Activated T-cell treated with anti-CD3 and anti-CD28 coated beads, Interleukin-2, amount 50 U/mL, for 4 hours (primary cell): Measurements from ENCODE around the gene RPS6KA1. TPM values are rescaled to one million over a fixed set of nuclear protein-coding genes. Genes with fewer than 3 reads are reported as not detected.

Source experiments
- ATAC-seq, 2 donors: fragments of 200-7000 bp; cut with Tn5 transposase; one replicate each; pipeline ENCODE4 v1.10.0; 2021
- DNase-seq: peaks from one replicate; pipeline ENCODE4 v3.0.0-alpha.2; 2020
- H3K27me3 Mint-ChIP-seq: one replicate; pipeline ENCODE4 v1.8.0; 2021; ENCODE audit warnings: low read depth, mixed read lengths
- H3K36me3 Mint-ChIP-seq: one replicate; pipeline ENCODE4 v1.8.0; 2022; ENCODE audit warnings: mixed read lengths; ENCODE audit not compliant: insufficient read depth
- H3K4me1 Mint-ChIP-seq: one replicate; pipeline ENCODE4 v1.8.0; 2021; ENCODE audit warnings: low read depth, mixed read lengths
- H3K4me3 Mint-ChIP-seq: one replicate; pipeline ENCODE4 v1.8.0; 2021; ENCODE audit warnings: mild to moderate bottlenecking, moderate library complexity, mixed read lengths
- H3K9me3 Mint-ChIP-seq: one replicate; pipeline ENCODE4 v1.8.0; 2021; ENCODE audit warnings: mixed read lengths
- total RNA-seq, 3 donors: library from RNA; stranded (reverse); gene quantifications; one replicate each; pipeline ENCODE4 v1.2.1, GENCODE V29; 2021

RPS6KA1 gene
- total RNA-seq, 3 donors from 2014 or later: 131 to 157 (median 134) TPM

DNA sequence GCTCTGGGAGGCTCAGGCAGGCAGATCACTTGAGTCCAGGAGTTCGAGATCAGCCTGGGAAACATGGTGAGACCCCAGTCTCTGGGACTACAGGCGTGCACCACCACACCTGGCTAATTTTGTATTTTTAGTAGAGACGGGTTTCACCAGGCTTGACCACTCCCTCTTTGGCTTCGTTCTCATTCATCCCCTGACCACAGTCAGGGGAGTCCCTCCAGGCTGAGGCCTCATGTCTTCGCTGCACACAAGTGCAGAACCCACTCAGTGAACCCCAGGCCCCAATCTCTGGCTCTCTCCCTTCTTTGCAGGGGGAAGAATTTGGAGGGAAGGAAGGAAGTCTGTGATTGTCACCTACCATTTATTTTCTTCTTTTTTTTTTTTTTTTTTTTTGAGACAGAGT lies 9.2 kb upstream of the RPS6KA1 start:
- ATAC-seq: no peak
- H3K4me3 Mint-ChIP-seq: no peak overlapping the region

DNA sequence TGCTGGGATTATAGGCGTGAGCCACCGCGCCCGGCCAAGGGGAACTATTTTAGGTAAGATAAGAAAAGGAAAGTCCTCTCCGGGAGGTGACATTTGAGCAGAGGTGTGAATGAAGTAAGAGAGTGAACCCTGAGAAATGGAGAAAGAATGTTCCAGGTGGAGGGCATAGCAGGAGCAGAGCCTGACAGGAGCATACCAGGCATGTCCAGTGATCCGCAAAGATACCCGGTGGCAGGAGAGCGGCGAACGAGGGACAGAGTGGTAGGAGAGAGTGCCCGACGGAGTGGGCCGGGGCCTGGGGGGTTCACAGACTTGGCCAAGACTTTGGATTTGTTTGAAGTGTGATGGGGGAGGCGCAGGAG lies 7.9 kb upstream of the RPS6KA1 start:
- no peaks in the 10 kb centered on the region for H3K36me3 Mint-ChIP-seq
- peaks cover 7% of the 10 kb centered on the region for H3K27me3 Mint-ChIP-seq
- no peak overlapping the region for H3K4me3 Mint-ChIP-seq
- no peaks in the 10 kb centered on the region for H3K4me1 Mint-ChIP-seq
- DNase-seq (no peak), ATAC-seq (no peak)
- no peaks in the 10 kb centered on the region for H3K9me3 Mint-ChIP-seq

More for the DNA sequence above, 9.2 kb upstream of the RPS6KA1 start:
- no peaks in the 10 kb centered on the region for H3K4me1 Mint-ChIP-seq
- H3K9me3 Mint-ChIP-seq: no peaks in the 10 kb centered on the region
- H3K36me3 Mint-ChIP-seq: no peaks in the 10 kb centered on the region
- H3K27me3 Mint-ChIP-seq: peaks cover 7% of the 10 kb centered on the region
- DNase-seq: no peak

DNA sequence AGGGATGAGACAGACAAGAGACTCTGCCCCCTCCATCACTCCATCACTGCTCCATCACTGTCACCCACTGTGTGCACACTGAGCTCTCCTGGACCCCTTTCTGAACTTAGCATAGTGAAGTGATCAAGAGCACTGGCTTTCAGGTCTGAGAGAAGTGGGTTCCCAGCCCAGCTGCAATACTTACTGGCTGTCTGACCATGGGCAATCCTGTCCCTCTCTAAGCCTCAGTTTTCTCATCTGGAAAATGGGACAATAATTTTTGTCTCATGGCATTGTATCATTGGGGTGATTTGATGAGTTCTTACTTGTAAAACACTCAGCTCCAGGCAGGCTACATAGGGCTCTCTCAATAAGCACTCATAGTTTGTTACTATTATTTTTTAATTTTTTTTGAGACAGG lies 7.5 kb upstream of the RPS6KA1 start:
- Mint-ChIP-seq H3K4me1 (no peaks in the 10 kb centered on the region), H3K36me3 (no peaks in the 10 kb centered on the region), H3K9me3 (no peaks in the 10 kb centered on the region), H3K4me3 (no peak overlapping the region), H3K27me3 (peaks cover 7% of the 10 kb centered on the region)
- DNase-seq: no peak
- ATAC-seq: no peak

DNA sequence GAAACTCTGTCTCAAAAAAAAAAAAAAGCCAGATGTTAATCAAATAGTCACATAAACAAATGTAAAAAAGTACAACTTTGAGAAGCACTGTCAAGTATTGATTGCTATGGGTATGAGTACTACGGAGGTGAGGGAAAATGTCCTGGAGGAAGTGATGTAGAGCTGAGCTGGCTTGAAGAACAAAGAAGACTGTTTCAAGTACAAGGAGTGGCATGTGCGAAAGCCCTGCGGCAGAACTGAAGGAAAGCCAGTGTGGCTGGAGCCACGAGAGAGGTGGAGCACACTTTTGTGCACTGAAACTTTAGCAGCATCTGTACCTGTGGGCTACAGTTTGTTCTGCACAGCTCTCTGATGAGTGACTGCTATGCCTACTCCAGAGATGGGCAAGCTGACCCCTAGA lies 5.4 kb upstream of the RPS6KA1 start:
- H3K27me3 Mint-ChIP-seq: peaks cover 7% of the 10 kb centered on the region
- DNase-seq (no peak), ATAC-seq (no peak)
- no peaks in the 10 kb centered on the region for H3K9me3 Mint-ChIP-seq
- H3K36me3 Mint-ChIP-seq: no peaks in the 10 kb centered on the region
- H3K4me3 Mint-ChIP-seq: no peak overlapping the region
- H3K4me1 Mint-ChIP-seq: peaks cover 2% of the 10 kb centered on the region

DNA sequence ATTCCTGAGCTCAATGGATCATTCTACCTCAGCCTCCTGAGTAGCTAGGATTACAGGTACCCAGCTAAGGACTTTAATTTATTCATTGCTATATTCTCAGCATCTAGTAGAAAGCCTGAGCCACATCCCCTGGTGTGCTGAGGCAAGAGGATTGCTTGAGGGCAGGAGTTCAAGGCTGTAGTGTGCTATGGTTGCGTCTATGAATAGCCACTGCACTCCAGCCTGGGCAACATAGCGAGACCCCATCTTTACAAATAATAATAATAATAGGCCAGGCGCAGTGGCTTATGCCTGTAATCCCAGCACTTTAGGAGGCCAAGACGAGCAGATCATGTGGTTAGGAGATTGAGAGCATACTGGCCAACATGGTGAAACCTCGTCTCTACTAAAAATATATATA lies 3.3 kb upstream of the RPS6KA1 start:
- Mint-ChIP-seq H3K27me3 (peaks cover 7% of the 10 kb centered on the region), H3K4me3 (no peak overlapping the region), H3K4me1 (peaks cover 12% of the 10 kb centered on the region), H3K36me3 (no peaks in the 10 kb centered on the region), H3K9me3 (no peaks in the 10 kb centered on the region)
- ATAC-seq (no peak), DNase-seq (no peak)

- Mint-ChIP-seq H3K4me3 (peak overlapping the region; percentile 84), H3K27me3 (peaks cover under 1% of the 10 kb centered on the region), H3K36me3 (no peaks in the 10 kb centered on the region), H3K4me1 (peaks cover 19% of the 10 kb centered on the region), H3K9me3 (no peaks in the 10 kb centered on the region)
- DNase-seq (no peak), ATAC-seq (no peak)
Observed at GRCh38 chr1:26529405-26529654, 231 bp upstream of the RPS6KA1 start.

DNA sequence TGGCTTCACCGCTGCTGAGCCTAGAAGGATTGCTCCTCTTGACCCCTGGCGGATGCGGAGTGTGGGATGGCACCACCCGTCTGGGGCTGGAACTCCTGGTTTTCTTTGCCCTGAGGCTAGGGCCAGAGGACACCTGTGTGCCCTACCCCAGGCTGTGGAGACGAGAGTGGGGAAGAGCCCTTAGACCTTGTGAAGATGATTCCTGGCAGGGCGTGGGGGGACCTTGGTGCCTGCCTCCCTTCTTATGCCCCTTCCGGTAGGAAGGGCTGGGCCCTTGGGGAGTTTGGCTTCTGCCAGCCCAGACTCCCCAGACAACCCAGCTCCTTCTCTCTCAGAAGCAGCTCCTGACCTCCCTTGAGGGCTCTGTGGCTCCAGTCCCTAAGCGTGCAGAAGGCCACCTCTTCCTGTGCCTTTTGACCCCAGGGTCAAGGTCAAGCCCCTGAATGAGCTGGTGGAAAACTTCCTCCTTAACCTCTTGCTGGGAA lies 891 bp downstream of the RPS6KA1 start:
- Mint-ChIP-seq H3K9me3 (no peaks in the 10 kb centered on the region), H3K36me3 (no peaks in the 10 kb centered on the region), H3K4me1 (peaks cover 30% of the 10 kb centered on the region), H3K27me3 (no peaks in the 10 kb centered on the region), H3K4me3 (peak overlapping the region; percentile 83)
- ATAC-seq (no peak), DNase-seq (no peak)

- no peaks in the 10 kb centered on the region for H3K36me3 Mint-ChIP-seq
- no peak for ATAC-seq
- H3K4me1 Mint-ChIP-seq: peaks cover 34% of the 10 kb centered on the region
- no peaks in the 10 kb centered on the region for H3K9me3 Mint-ChIP-seq
- no peak for DNase-seq
- peak overlapping the region; percentile 83 for H3K4me3 Mint-ChIP-seq
- H3K27me3 Mint-ChIP-seq: no peaks in the 10 kb centered on the region
Observed at GRCh38 chr1:26530895-26531598, 1.5 kb downstream of the RPS6KA1 start.

- no peak overlapping the region for H3K4me3 Mint-ChIP-seq
Observed at GRCh38 chr1:26531651-26532131, 2.1 kb downstream of the RPS6KA1 start.

DNA sequence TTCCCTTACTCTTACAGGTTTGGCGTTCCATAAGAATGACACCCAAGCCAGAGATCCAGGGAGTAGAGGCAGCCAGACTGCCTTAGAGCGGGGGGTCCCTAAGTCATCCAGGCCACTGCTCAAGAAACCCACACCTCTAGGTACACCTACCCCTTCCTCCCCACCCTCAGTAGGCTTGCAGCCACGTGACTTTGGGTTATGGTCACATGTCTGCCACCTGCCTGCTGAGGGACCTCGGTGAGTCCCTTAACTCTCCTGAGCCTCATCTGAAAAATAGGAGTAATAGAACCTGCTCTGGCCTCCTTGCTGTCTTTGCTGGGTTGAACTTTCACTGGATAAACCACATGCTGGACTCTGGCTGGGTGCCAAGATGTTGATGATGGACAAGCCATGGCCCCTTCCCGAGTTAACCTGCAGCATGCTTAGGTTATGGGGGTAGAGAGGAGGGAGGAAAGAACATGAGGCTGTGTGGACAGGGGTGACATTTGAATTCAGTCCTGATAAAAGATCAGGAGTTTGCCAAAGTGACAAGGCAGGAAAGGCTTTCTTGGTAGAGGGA lies 4.5 kb downstream of the RPS6KA1 start:
- H3K4me3 Mint-ChIP-seq: no peak overlapping the region
- H3K27me3 Mint-ChIP-seq: no peaks in the 10 kb centered on the region
- peaks cover 53% of the 10 kb centered on the region for H3K4me1 Mint-ChIP-seq
- H3K9me3 Mint-ChIP-seq: no peaks in the 10 kb centered on the region
- DNase-seq (no peak), ATAC-seq (no peak)
- H3K36me3 Mint-ChIP-seq: peaks cover 1% of the 10 kb centered on the region

More at GRCh38 chr1:26531651-26532131, 2.1 kb downstream of the RPS6KA1 start:
- H3K27me3 Mint-ChIP-seq: no peaks in the 10 kb centered on the region
- H3K4me1 Mint-ChIP-seq: peaks cover 38% of the 10 kb centered on the region
- H3K36me3 Mint-ChIP-seq: no peaks in the 10 kb centered on the region
- ATAC-seq (no peak), DNase-seq (no peak)
- no peaks in the 10 kb centered on the region for H3K9me3 Mint-ChIP-seq

- no peaks in the 10 kb centered on the region for H3K27me3 Mint-ChIP-seq
- no peak overlapping the region for H3K4me3 Mint-ChIP-seq
- DNase-seq: no peak
- peaks cover 62% of the 10 kb centered on the region for H3K4me1 Mint-ChIP-seq
- no peaks in the 10 kb centered on the region for H3K9me3 Mint-ChIP-seq
- H3K36me3 Mint-ChIP-seq: peaks cover 1% of the 10 kb centered on the region
- no peak for ATAC-seq
Observed at GRCh38 chr1:26535201-26535600, 5.6 kb downstream of the RPS6KA1 start.

GRCh38 chr1:26536081-26536480 lies 6.5 kb downstream of the RPS6KA1 start:
- ATAC-seq (no peak), DNase-seq (no peak)
- Mint-ChIP-seq H3K9me3 (no peaks in the 10 kb centered on the region), H3K36me3 (peaks cover 1% of the 10 kb centered on the region), H3K4me1 (peaks cover 62% of the 10 kb centered on the region), H3K27me3 (no peaks in the 10 kb centered on the region), H3K4me3 (no peak overlapping the region)

DNA sequence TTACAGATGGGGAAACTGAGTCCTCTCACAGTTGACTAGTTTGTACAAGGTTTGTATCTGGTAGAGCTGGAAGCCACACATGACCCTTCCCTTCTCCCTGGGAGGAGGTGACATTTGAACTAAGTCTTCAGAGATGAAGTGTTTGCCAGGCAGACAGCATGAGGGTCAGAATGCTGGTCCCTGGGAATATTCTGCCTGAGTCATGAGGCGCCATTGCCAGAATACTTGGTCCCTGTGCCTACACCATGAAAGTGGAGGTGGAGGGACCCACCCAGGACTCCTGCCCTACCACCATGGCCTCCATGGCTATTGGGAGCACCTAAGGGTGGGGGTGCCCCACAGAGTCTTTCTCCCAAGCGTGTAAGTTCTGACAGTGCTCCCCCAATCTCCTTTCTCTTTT lies 7.0 kb downstream of the RPS6KA1 start:
- no peak overlapping the region for H3K4me3 Mint-ChIP-seq
- H3K4me1 Mint-ChIP-seq: peaks cover 62% of the 10 kb centered on the region
- no peaks in the 10 kb centered on the region for H3K27me3 Mint-ChIP-seq
- no peaks in the 10 kb centered on the region for H3K9me3 Mint-ChIP-seq
- ATAC-seq: no peak
- no peak for DNase-seq
- peaks cover 1% of the 10 kb centered on the region for H3K36me3 Mint-ChIP-seq

DNA sequence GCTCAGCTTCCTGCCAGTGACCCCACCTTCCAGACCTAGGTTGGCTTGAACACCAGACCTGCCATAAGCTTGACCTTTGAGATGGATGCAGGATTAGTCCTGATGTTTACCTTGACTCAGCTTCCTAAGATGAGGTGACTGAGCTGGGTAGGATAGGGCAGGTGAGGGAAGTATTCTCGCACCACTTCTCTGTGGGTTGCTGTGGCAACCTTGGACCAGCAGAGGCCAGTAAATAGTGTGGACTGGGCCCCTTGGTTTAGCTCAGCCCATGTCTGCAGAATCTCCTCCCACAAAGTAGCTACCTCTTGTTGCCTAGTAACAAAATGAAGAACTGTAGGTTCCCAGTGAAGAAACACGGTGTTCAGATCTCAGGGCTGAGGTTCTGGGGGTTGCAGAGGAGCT lies 8.4 kb downstream of the RPS6KA1 start:
- DNase-seq: no peak

More for the DNA sequence above, 8.4 kb downstream of the RPS6KA1 start:
- H3K4me3 Mint-ChIP-seq: no peak overlapping the region
- H3K4me1 Mint-ChIP-seq: peaks cover 77% of the 10 kb centered on the region
- no peak for ATAC-seq
- H3K27me3 Mint-ChIP-seq: no peaks in the 10 kb centered on the region
- no peaks in the 10 kb centered on the region for H3K9me3 Mint-ChIP-seq
- peaks cover 1% of the 10 kb centered on the region for H3K36me3 Mint-ChIP-seq
